Femur (tissue), 1 donor: ENCODE data around the gene SAMD8.
"Not testable (repeated sequence)": the region's sequence is repeated elsewhere in the genome, so short reads cannot be mapped to it uniquely, and the experiment has no call there.

ENCODE experiments used
- DNase-seq: peaks from one replicate; pipeline ENCODE4 v3.0.0-alpha.2; 2017

The SAMD8 gene

DNA sequence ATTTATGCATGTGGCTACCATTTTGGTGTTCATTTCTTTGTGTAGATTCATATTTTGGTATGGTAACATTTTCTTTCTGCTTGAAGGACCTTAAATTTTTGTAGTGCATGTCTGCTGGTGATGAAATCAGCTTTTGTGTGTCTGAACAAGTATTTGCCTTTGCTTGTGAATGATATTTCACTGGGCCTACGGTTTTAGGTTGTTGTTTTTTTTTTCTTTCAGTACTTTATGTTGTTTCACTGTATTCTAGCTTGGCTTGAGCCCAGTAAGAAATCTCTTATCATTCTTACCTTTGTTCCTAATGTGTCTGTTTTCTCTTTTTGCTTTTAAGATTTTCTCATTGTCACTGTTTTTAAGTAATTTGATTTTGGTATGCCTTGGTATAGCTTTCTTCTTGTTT is 31.9 kb downstream of the SAMD8 start:
- no peak for DNase-seq

DNA sequence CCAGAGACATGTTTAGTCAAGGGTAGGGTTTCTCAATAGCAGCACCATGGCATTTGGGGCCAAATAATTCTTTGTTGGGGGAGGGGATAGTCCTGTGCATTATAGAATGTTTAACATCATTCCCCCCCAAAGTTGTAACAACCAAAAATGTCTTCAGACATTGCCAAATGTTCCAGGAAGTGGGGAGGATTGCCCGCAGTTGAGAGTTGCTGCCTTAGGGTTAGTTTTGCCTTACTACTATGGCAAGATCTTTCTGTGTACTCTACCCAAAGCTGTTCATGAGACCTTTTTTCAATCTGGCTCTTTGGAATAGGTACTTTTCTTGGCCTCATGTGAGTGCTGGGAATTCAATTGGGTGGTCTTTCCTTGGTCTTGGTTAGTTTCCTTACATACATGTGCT is 34.1 kb downstream of the SAMD8 start:
- DNase-seq: no peak

DNA sequence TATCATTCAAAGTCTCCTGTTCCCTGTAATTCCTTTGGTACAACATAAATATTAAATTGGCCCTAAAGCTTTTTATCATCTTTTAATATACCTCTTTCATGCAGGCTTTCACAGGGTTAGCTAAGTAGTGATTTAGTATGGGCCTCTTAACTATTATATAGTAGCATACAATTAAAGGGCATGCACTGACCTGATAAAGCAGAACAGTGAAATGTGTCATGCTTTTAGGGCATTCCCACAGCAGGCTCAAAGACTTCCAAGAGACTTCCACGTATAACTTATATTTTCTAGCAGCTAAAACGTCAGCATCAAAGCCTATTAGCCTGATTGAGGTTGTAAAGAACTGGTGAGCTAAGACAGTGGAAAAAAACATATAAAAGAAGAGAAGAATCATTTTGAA is 35.3 kb downstream of the SAMD8 start:
- no peak for DNase-seq

DNA sequence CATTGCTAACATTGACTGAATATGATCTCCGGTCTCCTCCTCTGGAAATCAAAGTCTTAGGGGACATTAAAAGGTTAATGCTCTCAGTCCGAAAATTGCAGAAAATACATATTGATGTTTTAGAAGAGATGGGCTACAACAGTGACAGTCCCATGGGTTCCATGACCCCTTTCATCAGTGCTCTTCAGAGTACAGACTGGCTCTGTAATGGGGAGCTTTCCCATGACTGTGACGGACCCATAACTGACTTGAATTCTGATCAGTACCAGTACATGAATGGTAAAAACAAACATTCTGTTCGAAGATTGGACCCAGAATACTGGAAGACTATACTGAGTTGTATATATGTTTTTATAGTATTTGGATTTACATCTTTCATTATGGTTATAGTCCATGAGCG is 39.2 kb downstream of the SAMD8 start:
- DNase-seq: no peak

DNA sequence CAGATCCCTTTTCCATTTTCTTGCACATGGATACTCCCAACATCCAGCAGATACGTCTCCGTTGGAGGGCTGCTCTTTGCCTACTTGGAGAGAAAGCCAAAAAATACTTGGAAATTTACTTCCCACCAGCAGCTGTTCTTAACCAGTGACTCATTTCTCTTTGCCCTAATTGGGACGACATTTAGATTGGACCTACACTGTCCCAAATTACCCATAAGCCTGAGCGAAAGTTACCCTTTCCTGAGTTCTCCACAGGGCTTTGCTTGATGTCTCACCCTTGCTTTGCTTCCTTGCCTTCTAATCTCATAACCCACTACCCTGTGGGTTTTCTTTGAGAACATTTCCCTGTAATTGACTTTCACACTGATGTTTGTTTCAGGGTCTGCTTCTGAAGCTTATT is 48.1 kb downstream of the SAMD8 start:
- DNase-seq: no peak

DNA sequence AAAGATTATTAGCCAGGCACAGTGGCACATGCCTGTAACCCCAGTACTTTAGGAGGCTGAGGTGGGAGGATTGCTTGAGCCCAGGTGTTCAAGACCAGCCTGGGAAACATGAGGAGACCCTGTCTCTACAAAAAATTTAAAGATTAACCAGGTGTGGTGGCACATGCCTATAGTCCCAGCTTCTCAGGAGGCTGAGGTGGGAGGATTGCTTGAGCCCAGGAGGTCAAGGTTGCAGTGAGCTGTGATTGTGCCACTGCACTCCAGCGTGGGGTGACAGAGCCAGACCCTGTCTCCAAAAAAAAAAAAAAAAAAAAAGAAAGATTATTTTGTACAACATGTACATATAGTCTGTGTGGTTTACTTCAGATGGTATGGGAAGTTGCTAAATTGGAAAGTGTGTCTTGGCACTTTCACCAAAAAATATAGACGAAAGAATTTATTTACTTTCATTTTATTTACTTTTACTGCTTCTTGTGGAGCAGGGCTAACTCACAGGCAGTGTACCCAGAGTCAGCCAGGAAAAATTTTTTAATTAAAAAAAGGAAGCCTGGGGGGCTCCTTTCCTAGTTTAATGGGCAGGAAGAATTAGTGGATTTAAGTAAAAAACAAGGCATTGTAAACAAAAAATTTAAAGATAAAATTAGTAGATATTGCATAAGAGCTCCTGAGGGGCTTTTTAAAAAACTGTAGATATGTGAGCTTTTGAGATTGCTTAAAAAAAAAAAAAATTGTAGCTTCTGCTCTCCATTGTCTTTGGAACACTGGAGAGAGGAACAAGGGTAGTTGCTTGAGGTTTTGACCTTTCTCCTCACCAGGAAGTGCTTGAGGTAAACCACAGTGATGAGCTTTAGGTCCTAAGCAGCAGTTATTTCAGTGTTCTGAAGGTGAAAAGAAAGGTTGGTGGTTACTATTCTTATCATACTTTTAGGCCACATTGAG is 54.5 kb downstream of the SAMD8 start:
- no peak for DNase-seq

DNA sequence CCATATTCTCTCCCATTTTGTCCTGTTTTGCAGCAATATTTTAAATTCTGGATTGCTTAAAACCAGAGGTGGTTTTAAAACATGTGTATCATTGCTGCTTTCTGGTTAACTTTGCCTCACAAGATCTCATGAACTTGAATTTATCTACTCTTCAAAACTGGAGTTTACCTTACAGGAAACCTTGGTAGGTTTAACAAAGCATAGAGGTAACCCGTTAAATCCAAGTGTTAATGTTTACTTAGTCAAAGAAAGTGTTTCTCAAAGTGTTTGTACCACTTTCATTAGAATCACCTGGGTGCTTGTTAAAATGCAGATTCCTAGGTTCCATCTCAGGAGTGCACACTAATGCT is 55.1 kb downstream of the SAMD8 start:
- DNase-seq: no peak

DNA sequence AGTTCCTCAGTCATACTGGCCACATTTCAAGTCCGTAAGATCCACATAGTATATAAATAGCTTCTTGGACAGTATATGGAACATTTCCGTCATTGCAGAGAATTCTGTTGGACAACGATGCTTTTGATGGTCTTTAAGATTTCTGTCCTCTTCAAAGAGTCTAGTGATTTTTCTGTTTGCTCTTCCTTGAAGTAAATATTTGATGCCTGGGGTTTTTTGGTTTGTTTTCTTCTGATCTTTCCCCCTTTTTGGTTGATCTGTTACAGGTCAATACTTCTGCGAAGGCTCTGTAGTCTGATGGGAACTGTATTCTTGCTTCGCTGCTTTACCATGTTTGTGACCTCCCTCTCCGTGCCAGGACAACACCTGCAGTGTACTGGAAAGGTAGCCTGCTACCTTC is 56.8 kb downstream of the SAMD8 start:
- DNase-seq: no peak

DNA sequence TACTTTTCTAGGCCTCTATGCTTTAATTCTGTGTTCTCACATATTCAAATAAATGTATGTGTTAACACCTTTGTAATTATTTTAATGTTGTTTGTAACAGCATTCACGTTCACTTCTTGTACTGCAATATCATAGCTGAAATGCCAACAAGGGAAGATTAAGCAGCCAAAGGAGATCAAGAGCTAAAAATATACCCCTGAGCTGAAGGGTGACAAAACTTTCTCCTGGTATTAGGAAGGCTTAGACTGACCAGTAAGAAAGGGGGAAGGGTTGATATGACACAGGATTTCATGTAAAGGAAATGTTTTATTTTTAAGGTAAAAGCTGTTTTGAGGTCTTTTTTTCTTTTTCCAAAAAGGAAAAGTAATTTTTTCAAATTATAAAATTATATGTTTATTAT is 58.8 kb downstream of the SAMD8 start:
- no peak for DNase-seq

DNA sequence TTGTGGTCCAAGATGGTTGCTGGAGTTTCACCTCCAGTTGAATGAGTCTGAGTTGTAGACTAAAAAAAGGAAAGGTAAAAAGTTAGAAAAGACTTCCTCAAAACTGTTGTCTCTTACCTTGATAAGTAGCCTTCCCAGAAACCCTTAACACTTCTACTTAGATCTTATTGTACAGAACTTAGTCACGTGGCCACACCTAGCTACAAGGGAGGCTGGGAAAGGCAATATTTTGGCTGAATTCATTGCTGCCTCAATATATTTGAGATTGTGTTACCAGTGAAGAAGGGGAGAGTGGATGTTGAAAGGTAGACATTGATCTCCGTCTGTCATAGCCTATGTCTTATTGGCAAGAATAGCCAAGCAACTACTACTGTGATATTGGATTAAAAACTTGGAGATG is 63.6 kb downstream of the SAMD8 start:
- DNase-seq: no peak

DNA sequence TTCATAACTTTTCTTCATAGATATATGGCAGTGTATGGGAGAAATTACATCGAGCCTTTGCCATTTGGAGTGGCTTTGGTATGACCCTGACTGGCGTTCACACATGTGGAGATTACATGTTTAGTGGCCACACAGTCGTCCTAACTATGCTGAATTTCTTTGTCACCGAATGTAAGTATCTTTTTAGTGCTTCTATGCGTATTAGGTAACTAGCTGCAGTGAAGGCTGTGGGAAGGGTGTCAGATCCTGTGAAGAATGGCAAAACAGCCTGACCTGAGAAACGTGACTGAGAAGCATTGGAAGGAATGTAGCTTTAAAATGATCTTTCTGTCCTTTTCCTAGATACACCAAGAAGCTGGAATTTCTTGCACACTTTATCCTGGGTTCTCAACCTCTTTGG is 64.6 kb downstream of the SAMD8 start:
- DNase-seq: no peak

DNA sequence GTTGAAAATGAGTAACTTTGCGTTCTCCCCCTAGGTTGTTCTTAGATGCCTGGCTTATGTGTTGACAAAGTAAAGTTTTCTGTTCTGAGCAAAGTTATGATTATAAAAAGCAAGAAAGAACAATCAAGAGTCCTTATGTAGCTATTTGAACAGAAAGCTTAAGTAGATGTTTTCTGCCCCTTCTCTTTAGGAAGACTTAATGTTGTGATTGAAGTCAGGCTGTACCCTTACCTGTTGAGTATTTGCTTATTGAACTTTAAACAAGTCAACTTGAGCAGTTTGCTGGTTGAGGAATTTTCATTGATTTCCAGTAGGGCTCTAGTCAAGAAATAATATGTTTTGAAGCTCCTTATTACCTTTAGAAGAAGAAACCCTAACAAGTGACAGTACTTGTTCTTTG is 65.3 kb downstream of the SAMD8 start:
- no peak for DNase-seq

DNA sequence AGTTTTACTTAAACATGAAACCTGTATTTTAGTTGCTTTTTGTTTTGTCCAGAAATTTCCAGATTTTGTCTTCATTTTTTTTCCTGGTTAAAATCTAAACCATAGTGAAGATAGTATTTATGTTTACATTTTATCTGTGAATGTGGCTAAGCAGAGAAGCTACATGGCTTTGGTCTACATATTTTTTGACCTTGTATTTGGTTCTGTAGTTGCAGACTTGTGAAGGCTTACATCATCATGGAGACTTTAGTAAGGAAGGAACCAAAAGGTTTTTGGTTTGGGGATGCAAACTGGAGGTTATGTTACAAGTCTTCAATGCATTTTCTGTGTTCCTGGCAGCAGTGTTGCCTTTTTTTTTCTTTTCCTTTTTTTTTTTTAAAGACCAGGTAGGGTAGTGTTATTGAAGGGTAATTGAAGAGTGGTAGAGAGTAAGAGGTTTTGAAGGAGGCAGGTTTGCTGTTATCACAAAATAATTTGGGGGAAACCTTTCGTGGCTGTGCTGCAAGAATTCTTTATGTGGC is 68.3 kb downstream of the SAMD8 start:
- no peak for DNase-seq

DNA sequence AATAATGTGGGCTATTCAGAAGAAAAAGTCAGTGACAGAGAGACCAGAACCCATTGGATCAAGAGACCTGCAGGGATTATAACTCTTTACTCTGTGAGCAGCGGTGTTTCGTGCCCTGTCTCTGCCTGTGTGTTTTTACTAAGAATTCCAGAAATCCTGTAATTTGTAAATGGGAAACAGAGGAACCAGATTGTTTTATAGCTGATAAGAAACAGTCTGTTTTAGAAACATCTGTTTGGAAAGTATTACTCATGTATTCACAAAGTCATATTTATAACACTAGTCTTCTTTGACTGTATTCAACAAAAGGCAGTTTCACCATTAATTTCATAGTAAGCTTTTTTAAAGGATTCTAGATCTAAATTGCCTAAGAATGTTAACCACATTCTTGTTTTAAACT is 69.1 kb downstream of the SAMD8 start:
- no peak for DNase-seq

DNA sequence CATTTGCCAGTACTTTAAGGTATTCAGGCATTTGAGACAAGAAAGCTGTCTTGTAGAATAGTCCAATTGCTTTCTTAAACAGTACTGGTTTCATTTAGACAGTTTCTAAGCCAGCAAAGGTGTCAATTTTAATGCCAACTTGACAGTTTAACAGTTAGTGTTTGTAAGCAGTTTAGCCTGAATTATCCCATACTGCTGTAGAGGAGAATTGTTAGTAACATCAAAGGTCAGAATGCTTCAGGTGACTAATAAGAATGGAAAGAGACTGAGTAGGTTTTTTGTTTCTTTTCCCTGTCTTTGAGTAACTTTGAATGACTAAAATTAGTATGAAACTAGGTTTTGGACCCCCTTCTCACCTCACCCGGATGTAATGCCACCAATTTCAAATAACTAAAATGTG is 69.6 kb downstream of the SAMD8 start:
- DNase-seq: no peak

DNA sequence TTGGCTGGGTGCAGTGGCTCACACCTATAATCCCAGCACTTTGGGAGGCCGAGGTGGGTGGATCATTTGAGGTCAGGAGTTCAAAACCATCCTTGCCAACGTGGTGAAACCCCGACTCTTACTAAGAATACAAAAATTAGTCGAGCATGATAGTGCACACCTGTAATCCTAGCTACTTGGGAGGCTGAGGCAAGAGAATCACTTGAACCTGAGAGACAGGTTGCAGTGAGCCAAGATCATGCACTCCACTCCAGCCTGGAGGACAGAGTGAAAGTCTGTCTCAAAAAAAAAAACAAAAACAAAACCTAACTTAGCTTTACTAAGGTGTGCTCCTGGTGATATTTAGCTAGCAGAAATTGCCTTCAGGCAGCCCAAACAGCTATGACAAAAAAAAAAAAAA is 74.9 kb downstream of the SAMD8 start:
- no peak for DNase-seq

DNA sequence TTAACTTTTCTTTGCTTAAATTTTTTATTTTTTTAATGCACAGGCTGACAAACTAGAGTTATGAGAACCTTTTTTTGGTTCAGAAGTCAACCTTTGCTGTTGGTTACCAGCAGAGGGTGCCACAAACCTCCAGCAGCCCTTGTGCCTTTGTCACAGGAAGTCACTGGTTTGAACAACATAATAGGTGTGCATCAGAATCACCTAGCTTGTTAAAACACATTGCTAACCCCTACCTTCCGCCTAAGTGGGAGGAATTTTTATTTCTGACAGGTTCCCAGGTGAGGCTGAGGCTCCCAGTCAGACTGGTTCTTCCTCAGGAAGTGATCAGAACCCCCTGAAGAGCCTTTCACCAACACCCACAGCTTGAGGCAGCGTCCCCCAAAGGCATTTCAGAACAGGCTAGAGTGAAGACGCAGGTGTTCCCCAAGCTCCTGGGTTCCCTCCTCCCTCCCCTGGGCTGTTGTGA is 76.5 kb downstream of the SAMD8 start:
- DNase-seq: peak; percentile 28

DNA sequence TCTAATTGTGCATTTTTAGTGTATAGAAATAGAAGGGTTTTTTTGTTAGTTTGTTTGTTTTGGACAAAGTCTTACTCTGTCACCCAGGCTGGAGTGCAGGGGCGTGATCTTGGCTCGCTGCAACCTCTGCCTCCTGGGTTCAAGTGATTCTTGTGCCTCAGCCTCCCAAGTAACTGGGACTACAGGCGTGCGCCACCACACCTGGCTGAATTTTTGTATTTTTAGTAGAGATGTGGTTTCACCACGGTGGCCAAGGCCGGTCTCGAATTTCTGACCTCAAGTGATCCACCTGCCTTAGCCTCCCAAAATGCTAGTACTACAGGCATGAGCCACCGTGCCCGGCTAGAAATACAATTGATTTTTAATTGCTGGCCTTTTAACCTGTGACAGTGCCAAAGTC is 77.1 kb downstream of the SAMD8 start:
- not testable (repeated sequence) for DNase-seq

DNA sequence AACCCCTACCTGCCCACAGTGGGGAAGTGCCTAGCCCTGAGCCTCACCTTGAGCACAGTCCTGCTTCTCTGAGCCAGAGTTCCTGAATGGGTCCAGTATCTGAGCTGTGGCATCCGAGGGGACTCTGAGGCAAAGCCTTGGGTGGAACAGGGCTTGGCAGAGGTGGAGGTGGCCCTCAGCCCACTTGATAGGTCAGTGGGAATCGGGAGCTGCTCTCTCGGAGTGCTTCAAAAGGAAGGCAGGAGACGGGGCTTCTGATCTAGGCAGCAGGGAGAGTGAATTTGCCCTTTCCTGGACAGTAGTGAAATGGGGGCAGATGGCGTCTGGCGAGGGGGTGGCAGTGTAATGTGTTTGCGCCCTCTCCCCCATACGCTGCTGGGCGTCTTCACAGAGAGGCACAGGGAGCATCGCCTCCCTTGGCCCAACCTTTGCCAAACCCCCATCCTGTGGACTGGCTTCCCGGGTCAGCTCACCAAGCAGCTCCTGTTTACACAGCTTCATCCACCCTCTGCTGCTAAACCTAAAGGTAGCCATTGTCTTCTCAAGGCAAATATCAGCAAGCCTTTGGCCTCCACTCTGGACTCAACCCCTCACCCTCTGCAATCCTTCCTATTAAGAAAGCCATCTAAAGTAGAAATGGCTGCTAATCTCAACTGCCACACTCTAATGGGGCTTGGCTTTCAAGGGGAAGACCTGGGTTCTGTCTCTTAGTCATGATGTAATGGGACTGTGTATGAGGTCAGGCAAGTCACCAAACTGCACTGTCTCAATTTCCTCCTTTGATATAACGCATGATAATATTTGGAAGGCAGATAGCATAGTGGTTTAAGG is 78.0 kb downstream of the SAMD8 start:
- DNase-seq: no peak

DNA sequence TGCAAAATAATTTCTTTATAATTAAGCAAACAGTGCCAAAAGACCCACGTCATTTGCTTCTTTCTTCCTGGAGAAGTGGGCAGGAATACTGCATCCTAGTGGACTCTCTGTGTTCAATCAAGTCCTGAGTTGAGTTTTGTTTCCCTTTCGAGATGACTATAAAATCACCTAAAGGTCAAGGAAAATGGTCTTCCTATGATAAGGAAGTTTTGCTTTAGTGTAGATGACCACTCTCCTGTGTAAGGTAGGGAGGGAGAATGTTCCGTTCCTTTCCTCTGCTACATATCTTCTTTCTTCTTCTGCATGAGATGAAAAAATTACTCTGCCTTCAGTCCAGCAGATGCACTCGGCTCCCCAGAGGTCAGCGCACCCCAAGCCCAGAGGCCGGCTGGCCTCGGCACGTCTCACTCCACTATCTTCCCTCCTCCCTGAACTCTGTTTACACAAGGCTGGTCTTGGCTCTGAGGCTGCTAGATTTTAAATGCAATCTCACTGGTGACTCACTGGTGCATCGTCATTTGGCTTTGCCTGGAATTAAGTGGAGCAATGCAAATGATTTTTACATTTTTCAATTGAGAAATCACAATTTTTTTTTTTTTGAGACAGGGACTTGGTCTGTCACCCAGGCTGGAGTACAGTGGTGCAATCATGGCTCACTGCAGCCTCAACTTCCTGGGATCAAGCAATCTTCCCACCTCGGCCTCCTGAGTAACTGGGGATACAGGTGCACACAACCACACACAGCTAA is 80.5 kb downstream of the SAMD8 start:
- no peak for DNase-seq

DNA sequence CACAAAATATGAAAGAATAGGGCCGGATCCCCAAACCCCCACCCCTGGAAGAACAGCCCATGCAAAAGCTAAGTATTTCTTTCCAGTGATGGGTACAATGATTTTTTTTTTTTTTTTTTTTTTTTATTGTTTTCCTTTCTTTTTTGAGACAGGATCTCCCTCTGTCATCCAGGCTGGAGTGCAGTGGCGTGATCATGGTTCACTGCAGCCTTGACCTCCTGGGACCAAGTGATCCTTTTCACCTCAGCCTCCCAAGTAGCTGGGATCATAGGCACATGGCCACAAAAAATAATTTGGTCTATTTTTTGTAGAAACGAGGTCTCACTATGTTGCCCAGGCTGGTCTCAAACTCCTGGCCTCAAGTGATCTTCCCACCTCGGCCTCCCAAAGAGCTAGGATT is 83.2 kb downstream of the SAMD8 start:
- not testable (repeated sequence) for DNase-seq

DNA sequence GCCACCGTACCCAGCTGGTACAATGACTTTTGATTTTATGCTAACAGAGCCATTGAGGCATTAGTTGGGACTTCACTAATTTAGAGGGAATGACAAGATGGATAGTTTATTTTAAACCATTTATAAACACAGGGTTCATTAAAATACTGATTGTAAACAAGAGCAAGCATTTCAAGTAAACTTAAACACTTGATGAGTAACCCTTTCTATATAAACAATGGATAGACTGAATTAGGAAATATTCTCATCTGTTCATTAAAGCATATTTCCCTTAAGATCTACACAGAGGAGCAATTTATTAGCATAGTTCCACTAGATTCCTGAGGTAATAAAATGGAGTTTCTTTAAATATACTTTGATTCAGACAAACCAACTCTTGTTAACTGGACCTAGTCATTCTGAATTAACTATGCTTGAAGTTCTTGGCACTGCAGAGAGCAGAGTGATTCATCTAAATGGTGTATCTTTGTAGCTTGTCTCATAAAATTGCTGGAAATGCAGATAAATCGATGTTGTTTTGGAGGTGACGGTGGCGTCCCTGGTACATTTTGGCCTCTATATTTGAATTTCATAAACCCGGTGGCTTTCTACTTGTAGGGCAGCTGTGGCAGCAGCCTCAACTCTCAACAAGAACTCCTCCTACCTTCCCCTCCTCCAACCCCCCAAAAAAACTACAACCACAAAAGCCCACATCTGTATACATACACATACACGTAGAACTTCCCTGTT is 83.7 kb downstream of the SAMD8 start:
- DNase-seq: no peak
